GM10266 (cell line): Measurements from ENCODE around the gene HDGFL2.

ENCODE experiments used
- DNase-seq: peaks from one replicate; pipeline ENCODE4 v3.0.0; 2012; ENCODE audit errors: extremely low spot score
- TF ChIP-seq, protein P1 (sequence below): IDR thresholded peaks from 2 replicates; pipeline ENCODE4 v1.5.1; 2012; ENCODE audit warnings: mild to moderate bottlenecking, low read depth; ENCODE audit not compliant: control insufficient read depth, insufficient read depth; ENCODE audit errors: missing control alignments

Gene HDGFL2

GRCh38 chr19:4430760-4431159 lies 41.3 kb upstream of the HDGFL2 start:
- TF ChIP-seq, protein P1, sequence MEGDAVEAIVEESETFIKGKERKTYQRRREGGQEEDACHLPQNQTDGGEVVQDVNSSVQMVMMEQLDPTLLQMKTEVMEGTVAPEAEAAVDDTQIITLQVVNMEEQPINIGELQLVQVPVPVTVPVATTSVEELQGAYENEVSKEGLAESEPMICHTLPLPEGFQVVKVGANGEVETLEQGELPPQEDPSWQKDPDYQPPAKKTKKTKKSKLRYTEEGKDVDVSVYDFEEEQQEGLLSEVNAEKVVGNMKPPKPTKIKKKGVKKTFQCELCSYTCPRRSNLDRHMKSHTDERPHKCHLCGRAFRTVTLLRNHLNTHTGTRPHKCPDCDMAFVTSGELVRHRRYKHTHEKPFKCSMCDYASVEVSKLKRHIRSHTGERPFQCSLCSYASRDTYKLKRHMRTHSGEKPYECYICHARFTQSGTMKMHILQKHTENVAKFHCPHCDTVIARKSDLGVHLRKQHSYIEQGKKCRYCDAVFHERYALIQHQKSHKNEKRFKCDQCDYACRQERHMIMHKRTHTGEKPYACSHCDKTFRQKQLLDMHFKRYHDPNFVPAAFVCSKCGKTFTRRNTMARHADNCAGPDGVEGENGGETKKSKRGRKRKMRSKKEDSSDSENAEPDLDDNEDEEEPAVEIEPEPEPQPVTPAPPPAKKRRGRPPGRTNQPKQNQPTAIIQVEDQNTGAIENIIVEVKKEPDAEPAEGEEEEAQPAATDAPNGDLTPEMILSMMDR, result no peak
- no peak for DNase-seq

GRCh38 chr19:4431296-4431695 lies 40.8 kb upstream of the HDGFL2 start:
- DNase-seq, result no peak

GRCh38 chr19:4431808-4432674 lies 40.1 kb upstream of the HDGFL2 start:
- peak; percentile 65 for DNase-seq
- TF ChIP-seq, protein P1, result no peak

More at GRCh38 chr19:4431296-4431695, 40.8 kb upstream of the HDGFL2 start:
- TF ChIP-seq, protein P1, result no peak

DNA sequence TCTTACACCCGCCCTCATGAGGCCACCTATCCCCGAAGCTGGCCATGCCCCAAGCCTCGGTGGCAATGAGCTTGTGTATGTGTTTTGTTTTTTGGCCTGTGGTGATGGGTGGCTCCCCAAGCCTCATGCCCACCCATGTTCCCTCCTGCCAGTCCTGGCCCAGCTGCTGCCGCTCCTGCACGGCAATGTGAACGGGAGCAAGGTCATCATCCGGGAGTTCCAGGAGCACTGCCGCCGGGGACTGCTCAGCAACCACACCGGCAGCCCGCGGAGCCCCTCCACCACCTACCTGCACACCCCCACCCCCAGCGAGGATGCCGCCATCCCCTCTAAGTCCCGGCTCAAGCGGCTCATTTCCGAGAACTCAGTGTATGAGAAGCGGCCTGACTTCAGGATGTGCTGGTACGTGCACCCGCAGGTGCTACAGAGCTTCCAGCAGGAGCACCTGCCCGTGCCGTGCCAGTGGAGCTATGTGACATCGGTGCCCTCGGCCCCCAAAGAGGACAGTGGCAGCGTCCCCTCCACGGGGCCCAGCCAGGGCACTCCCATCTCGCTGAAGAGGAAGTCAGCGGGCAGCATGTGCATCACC lies 39.1 kb upstream of the HDGFL2 start:
- no peak for DNase-seq
- TF ChIP-seq, protein P1, result no peak

- no peak for DNase-seq
- TF ChIP-seq, protein P1, result no peak
Measured at GRCh38 chr19:4434391-4434790, 37.7 kb upstream of the HDGFL2 start.

- DNase-seq, result no peak
- TF ChIP-seq, protein P1, result no peak
Measured at GRCh38 chr19:4436231-4436630, 35.9 kb upstream of the HDGFL2 start.

DNA sequence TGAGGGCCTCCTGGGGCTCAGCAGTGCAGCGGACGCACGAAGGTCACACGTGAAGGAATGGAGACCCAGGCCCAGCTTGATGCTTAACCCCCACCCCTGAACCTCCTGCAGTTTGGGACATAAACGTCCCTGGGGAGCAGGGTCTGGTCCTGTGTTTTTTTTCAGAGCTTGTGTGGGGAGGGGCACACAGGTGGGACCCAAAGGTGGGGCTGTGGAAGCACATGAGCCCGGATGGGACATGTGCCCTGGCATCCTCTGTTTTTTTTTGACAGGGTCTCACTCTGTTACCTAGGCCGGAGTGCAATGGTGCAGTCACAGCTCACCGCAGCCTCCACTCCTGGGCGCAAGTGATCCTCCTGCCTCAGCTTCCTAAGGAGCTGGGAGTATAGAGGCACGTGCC lies 35.0 kb upstream of the HDGFL2 start:
- no peak for DNase-seq
- TF ChIP-seq, protein P1, result no peak
